ENCODE results near the gene HTR3A.

The HTR3A gene

GRCh38 chr11:113991170-113991569 is 16.3 kb downstream of the HTR3A start:
- H3K27ac ChIP-seq: no peak overlapping the region

GRCh38 chr11:113991718-113992458 is 17.0 kb downstream of the HTR3A start:
- H3K27ac ChIP-seq: no peak overlapping the region
- no peak for TF ChIP-seq CTCF (IDR thresholded peaks at IDR 0.05)
- TF ChIP-seq ZFX (IDR thresholded peaks at IDR 0.05; ENCODE audit: borderline replicate concordance): no peak

More at GRCh38 chr11:113991170-113991569, 16.3 kb downstream of the HTR3A start:
- TF ChIP-seq CTCF (IDR thresholded peaks at IDR 0.05) (no peak), ZFX (IDR thresholded peaks at IDR 0.05; ENCODE audit: borderline replicate concordance) (no peak)

GRCh38 chr11:113992459-113993110 is 17.7 kb downstream of the HTR3A start:
- H3K27ac ChIP-seq: no peak overlapping the region
- TF ChIP-seq ZFX (IDR thresholded peaks at IDR 0.05; ENCODE audit: borderline replicate concordance): no peak
- no peak for TF ChIP-seq CTCF (IDR thresholded peaks at IDR 0.05)

- H3K27ac ChIP-seq: no peak overlapping the region
- TF ChIP-seq ZFX (IDR thresholded peaks at IDR 0.05; ENCODE audit: borderline replicate concordance) (no peak), CTCF (IDR thresholded peaks at IDR 0.05) (peak; percentile 80)
Measured at GRCh38 chr11:113994077-113994954, 19.4 kb downstream of the HTR3A start.

GRCh38 chr11:113997473-113997872 is 22.6 kb downstream of the HTR3A start:
- H3K27ac ChIP-seq: no peak overlapping the region
- TF ChIP-seq CTCF (IDR thresholded peaks at IDR 0.05) (no peak), ZFX (IDR thresholded peaks at IDR 0.05; ENCODE audit: borderline replicate concordance) (no peak)

GRCh38 chr11:113998574-113998973 is 23.7 kb downstream of the HTR3A start:
- TF ChIP-seq ZFX (IDR thresholded peaks at IDR 0.05; ENCODE audit: borderline replicate concordance): no peak
- no peak for TF ChIP-seq CTCF (IDR thresholded peaks at IDR 0.05)
- no peak overlapping the region for H3K27ac ChIP-seq
